GM04504 (cell line): Measurements from ENCODE around the gene ZNF775.

ENCODE experiments used
- DNase-seq: peaks from one replicate; pipeline ENCODE4 v3.0.0-alpha.2; 2012; ENCODE audit warnings: low read depth

Gene ZNF775

GRCh38 chr7:150378853-150379440, at the start of gene ZNF775:
Gene ZNF775 (plus strand): TSS chr7:150379330. CDS start chr7:150388471, 9,141 bp downstream.
- peak; percentile 88 for DNase-seq

GRCh38 chr7:150329331-150330120, 49.6 kb upstream of the ZNF775 start:
- DNase-seq, result no peak

GRCh38 chr7:150330211-150330885, 48.8 kb upstream of the ZNF775 start:
- DNase-seq, result no peak

GRCh38 chr7:150332852-150333635, 46.1 kb upstream of the ZNF775 start:
- no peak for DNase-seq

- DNase-seq, result no peak
Observed at GRCh38 chr7:150333659-150334058, 45.5 kb upstream of the ZNF775 start.

- DNase-seq, result no peak
Observed at GRCh38 chr7:150334108-150334507, 45.0 kb upstream of the ZNF775 start.

GRCh38 chr7:150335108-150335773, 43.9 kb upstream of the ZNF775 start:
- DNase-seq, result no peak

GRCh38 chr7:150335774-150336112, 43.4 kb upstream of the ZNF775 start:
- no peak for DNase-seq

GRCh38 chr7:150336746-150337145, 42.4 kb upstream of the ZNF775 start:
- no peak for DNase-seq

GRCh38 chr7:150337179-150337578, 42.0 kb upstream of the ZNF775 start:
- no peak for DNase-seq

- no peak for DNase-seq
Observed at GRCh38 chr7:150337659-150338081, 41.5 kb upstream of the ZNF775 start.

- DNase-seq, result no peak
Observed at GRCh38 chr7:150338166-150338829, 40.8 kb upstream of the ZNF775 start.

GRCh38 chr7:150339409-150339809, 39.7 kb upstream of the ZNF775 start:
- no peak for DNase-seq

- DNase-seq, result peak; percentile 40
Observed at GRCh38 chr7:150340024-150340749, 38.9 kb upstream of the ZNF775 start.

GRCh38 chr7:150340875-150341262, 38.3 kb upstream of the ZNF775 start:
- DNase-seq, result no peak

GRCh38 chr7:150341263-150342120, 37.6 kb upstream of the ZNF775 start, which contains the start of gene RARRES2:
Gene RARRES2 (minus strand): TSS chr7:150341629. CDS start chr7:150340609, 1,020 bp downstream.
- DNase-seq, result no peak

GRCh38 chr7:150342121-150342408, 37.1 kb upstream of the ZNF775 start:
- no peak for DNase-seq

- DNase-seq, result no peak
Observed at GRCh38 chr7:150343225-150343624, 35.9 kb upstream of the ZNF775 start.

- no peak for DNase-seq
Observed at GRCh38 chr7:150344299-150344698, 34.8 kb upstream of the ZNF775 start.

- DNase-seq, result peak; percentile 77
Observed at GRCh38 chr7:150345012-150345411, 34.1 kb upstream of the ZNF775 start.
